ENCODE results near the gene PYHIN1. TPM values are rescaled to one million over a fixed set of nuclear protein-coding genes. Genes with fewer than 3 reads are reported as not detected.

PYHIN1 gene
- total RNA-seq, 1 donor from 2014 or later: not detected

DNA sequence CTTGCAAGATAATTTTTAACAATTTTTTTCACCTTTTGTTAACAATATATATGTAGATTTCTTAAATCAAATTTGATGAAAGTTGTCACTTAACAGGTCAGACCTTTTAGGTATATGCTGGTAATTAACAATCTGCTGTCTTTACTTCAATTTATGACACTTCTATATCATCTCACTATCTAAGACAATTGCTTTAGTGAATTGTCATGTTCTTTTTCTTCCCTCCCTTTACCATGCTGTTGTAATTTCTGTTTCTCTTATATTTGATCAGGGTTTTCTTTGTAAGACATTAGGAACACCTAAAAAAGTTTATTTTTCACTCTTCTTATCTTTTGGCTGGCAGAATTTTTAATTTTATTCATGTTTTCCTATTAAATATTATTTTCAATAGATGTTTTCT, 80.4 kb downstream of the PYHIN1 start:
- DNase-seq (ENCODE audit: extremely low read depth, low read depth, low spot score): no peak

DNA sequence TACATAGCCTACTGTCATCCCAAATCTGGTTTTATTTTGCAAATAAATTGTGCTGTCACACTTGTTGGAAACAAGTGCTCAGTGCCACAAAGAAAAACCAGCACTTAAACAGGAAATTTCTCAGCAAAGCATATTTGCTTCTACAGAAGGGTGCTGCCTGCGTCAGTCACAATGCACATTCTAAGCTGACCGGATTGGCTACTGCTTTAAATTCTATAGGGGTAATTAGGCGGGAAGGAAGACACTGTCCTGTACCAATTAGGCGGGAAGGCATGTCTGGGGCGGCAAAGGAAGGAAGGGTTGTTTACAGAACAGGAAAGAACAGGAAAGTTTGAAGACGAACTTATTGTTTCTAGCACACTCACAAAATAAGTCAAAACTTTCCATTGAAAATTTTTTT, 81.1 kb downstream of the PYHIN1 start:
- no peak for DNase-seq (ENCODE audit: extremely low read depth, low read depth, low spot score)

DNA sequence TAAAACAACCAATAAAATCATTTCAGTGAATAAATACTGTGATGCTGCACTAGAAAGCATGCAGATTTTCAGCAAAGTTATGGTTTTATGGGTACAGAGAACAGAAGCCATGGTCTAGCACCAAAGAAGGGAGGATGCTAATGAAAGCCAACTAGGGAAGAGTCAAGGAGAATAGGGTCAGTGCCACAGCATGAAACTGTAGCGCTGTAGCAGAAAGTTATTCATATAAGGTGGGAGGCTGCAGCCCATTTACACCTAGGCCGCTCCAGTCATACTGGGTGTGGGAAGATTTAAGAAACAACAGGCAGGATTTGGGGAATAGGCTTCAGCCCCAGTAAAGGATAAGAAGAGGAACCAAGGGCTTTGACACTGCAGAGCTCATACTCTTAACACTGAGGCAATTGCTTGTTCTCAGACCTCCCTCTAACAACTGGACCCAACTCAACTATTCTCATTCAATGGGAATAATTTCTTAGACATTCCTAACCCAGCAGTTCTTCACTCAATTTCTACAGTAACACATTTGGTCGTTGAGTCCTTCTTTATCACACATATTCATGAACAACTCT, 82.7 kb downstream of the PYHIN1 start:
- DNase-seq (ENCODE audit: extremely low read depth, low read depth, low spot score): no peak

DNA sequence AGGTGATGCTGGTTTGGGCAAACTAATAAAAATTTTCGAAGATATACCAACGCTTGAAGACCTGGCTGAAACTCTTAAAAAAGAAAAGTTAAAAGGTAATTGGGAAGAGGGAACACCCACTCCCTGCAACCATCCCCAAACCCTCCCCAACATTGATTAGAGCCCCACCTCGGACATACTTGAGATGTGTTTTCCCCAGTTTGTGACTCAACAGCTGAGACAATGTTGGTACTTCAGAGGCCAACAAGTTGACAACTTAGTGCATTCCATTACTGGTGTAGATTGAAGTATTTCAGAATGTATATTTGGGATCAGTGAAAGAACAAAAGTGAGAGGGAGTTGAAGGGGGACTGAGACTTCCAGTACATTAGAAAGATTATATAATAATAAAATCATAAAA, 83.5 kb downstream of the PYHIN1 start:
- no peak for DNase-seq (ENCODE audit: extremely low read depth, low read depth, low spot score)

DNA sequence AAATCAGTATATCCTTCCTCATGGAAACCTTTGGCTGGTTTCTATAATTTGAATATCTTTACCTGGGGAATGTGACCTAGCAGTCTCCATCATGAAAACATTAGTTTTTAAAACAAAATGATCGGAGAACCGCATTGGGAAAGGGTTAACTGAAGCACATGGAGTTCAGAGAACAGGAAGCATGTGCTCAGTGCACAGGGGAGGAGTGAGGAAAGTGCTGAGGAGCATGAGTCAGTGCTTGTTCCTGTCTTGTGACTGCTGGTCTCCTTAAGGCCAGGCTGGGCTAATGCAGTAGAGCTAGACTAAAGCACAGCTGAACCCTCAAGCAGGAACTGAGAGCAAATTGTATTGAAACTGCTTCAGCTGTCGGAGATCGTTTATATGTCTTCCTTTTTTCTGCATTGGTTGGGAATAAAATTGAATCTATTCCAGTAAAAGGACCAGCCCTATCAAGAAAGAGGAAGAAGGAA, 84.1 kb downstream of the PYHIN1 start:
- peak; percentile 92 for DNase-seq (ENCODE audit: extremely low read depth, low read depth, low spot score)

DNA sequence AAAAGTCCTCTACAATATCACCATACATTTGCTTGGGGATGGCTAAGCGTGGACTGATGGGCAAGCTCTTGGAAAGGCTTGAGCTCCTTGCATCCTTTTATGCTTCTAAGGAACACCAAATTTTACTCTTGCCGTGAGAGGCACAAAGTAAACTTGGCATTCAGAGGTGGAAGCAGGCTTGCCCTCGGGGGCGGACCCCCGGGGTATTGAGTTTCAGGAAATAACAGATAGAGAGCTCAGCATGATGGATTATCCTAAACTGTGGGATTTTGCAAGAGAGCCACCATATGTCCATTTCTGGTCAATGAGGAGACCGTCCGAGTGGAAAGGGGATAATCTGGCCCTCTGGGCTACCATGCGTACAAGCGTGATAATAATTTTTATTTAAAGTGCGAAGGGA, 92.4 kb downstream of the PYHIN1 start:
- DNase-seq (ENCODE audit: extremely low read depth, low read depth, low spot score): no peak

DNA sequence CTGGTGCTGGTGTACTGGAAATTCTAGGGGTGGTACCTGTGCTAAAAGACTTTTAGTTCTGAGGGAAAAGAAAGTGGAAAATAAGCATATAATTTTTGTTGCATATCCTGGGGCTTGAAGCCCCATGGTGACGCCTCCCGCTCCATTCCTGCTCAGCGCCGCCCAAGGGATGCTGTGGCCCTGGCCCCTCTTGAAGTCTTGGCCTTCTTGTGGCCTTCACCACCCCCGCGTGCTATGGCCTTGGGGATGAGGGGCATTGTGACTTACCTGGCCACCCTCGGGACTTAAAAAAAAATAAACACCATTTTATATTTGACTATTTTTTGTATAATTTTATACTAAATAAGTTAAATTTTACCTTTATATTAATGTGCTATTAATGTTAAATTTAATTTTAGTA, 93.7 kb downstream of the PYHIN1 start:
- no peak for DNase-seq (ENCODE audit: extremely low read depth, low read depth, low spot score)

Other genes with a start within 250 kb of the PYHIN1 start
- not detected in 2 replicates for gene SPTA1, start 244.8 kb upstream of the PYHIN1 start, total RNA-seq
- not detected in 2 replicates for gene OR6K2, start 230.9 kb upstream of the PYHIN1 start, total RNA-seq
- gene OR6K3, start 210.8 kb upstream of the PYHIN1 start, total RNA-seq: not detected in 2 replicates
- gene OR6K6, start 176.8 kb upstream of the PYHIN1 start, total RNA-seq: not detected in 2 replicates
- gene OR6N1, start 159.4 kb upstream of the PYHIN1 start, total RNA-seq: not detected in 2 replicates
- gene OR6N2, start 150.3 kb upstream of the PYHIN1 start, total RNA-seq: not detected in 2 replicates
- gene MNDA, start 100.2 kb upstream of the PYHIN1 start, total RNA-seq: not detected in 2 replicates
- gene IFI16, start 78.4 kb downstream of the PYHIN1 start, total RNA-seq: 174 and 180 TPM in 2 replicates
- gene AIM2, start 145.2 kb downstream of the PYHIN1 start, total RNA-seq: not detected in 2 replicates
- 0.76 TPM in 1 of 2 replicates, not detected in the other for gene CADM3, start 240.1 kb downstream of the PYHIN1 start, total RNA-seq

All from glomerular endothelial cell (primary cell).